GM15510 (cell line): ENCODE data around the gene YAE1.

Source experiments
- POLR2A ChIP-seq: IDR thresholded peaks from 3 replicates; pipeline ENCODE4 v1.6.1; 2011; ENCODE audit warnings: borderline replicate concordance; ENCODE audit not compliant: insufficient read length; ENCODE audit errors: extremely low read depth

Gene YAE1, protein sequence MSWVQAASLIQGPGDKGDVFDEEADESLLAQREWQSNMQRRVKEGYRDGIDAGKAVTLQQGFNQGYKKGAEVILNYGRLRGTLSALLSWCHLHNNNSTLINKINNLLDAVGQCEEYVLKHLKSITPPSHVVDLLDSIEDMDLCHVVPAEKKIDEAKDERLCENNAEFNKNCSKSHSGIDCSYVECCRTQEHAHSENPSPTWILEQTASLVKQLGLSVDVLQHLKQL

DNA sequence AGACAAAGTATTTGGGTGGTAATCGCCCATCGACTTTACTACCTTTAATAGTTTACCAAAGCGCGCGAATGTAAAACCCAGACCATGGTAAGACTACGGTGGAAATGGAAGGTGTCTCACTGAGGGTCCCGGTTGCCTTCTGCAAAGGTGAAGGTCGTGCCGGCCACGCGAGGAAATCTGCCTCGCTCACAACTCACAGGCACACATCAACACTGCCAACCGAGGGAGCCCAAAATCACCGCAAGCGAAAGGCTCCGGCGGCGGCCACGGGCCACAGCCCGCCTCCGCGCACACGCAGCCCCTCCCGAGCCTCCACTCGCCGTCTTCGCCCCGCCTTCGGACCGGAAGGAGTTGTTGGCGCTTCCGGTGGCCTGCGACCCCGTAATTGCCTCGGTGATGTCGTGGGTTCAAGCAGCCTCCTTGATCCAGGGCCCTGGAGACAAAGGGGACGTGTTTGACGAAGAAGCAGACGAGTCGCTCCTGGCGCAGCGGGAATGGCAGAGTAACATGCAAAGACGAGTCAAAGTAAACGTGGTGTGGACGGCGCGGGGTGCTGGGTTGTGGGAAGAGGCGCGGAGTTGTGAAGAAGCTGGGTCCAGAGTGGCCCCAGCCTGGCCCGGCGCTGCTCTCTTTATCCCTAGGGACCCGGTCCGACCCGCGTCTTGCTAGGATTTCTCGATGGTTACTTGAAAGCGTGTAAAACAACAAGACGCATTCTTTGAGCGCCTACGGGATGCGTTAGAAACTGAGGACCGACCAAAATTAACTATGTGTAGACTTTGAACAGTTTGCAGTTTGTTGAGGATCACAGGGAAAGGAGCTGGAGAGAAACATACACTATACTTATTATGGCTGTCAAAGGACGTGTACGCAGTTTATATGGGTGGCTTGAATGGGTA lies at the start of gene YAE1:
TSS of gene YAE1 (plus strand) at position 382 of the 899 bp plus-strand sequence. CDS start at position 397, 15 bp downstream.
- peak; percentile 94 for TF ChIP-seq POLR2A

DNA sequence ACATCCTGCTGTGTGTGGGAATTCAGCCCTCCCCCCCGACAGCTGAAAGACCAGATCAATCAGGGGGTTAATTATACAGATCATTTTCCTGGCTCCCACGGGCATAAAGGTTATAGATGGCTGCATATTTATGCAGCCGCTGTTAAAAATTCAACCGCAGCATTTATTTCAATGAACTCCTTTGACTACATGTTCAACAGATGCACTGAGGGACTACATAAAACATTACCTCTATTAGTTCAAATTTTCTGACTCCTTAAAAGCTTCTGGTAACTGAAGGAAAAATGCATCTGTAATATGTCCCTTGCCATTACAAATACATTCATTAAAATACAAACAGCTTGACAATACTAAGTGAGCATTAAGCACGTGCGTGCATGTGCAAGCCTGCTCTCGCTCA lies 49.7 kb upstream of the YAE1 start:
- TF ChIP-seq POLR2A: no peak

DNA sequence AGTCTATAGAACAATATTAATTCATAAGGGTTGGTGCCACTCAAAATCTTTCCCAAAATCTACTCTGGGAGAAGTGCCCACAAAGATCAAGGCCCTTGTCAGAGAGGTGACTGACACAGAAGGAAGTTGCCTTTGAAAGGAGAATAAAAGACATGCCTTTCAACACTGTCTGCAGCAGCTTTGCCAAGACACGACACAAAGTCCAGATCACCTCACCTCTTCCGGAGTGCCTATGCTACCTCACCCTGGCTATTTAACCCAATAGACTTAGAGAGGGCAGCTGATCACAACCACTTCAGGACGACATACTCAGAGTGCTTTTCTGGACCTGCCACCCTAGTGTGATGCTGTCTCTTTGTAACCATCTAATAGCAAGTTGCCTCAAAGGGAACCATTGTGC lies 49.0 kb upstream of the YAE1 start:
- no peak for TF ChIP-seq POLR2A

DNA sequence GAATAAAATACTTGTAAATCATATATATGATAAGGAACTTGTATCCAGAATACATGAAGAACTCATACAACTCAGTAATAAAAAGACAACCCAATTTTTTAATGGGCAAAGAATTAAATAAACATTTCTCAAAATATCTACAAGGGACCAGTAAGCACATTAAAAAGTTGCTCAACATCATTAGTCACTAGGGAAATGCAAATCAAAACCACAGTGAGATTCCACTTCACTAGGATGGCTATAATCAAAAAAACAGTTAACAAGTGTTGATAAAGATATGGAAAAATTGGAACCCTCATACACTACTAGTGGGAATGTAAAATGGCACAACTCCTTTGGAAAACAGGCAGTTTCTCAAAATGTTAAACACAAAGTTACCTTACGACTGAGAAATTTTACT lies 40.3 kb upstream of the YAE1 start:
- no peak for TF ChIP-seq POLR2A

DNA sequence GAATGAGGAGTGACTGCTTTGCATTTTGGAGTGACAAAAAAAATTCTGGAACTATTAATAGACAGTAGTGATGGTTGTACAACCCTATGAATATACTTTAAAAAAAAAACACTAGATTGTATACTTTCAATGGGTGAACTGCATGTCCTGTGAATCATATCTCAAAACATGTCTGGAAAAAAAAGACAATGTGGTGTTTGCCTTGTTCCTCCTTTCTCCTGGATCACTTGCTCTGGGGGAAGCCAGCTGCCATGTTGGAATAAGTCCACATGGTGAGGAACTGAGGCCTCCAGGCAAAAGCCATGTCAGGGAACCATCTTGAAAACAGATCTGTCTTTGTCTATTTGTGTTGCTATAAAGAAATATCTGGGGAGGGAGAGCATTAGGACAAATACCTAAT lies 39.5 kb upstream of the YAE1 start:
- TF ChIP-seq POLR2A: no peak

DNA sequence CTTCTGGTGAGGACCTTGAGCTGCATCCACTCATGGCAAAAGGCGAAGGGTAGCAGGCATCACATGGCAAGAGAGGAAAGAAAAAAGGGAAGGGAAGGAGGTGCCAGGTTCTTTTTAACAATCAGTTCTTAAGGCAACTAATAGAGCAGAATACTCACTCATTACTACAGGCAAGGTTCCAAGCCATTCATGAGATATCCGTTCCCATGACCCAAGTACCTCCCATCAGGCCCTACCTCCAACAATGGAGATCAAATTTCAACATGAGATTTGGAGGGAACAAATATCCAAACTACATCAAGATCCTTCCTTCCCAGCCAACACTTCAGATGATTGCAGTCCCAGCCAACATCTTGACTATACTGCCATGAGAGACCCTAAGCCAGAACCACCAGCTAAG lies 38.9 kb upstream of the YAE1 start:
- TF ChIP-seq POLR2A: no peak

DNA sequence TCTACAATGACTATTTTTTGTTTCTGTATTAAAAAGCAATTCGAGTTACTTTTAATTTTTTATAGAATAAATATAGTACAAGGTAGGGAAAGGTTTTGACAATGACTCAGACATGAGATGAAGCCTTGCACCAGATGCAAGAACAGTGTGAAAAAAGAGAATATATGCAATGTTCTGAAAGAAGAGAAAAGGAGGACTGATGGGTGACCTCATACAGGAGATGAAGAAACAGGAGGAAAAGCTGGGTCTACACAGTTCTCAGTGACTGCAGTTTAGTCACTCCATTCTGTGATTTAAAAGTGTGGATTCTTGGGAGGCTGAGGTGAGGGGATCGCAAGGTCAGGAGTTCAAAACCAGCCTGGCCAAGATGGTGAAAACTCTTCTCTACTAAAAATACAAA lies 38.3 kb upstream of the YAE1 start:
- TF ChIP-seq POLR2A: no peak

DNA sequence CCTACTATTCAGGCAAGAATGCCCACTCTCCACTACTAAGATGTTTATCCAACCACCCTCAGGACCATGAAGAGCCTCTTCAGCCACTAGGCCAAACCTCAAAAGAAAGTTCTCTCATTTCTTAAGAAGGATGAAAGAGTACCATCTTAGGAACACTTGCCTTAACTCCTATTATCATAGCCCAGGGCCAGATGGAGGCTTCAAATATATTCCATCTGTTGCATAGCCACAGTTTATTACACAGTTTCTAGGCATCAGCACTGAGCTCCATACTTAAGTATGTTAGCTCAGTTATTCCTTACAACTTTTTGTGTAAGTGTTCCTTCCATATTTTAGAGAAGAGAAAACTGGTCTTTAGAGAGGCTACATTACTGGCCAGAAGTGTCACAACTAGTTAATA lies 37.4 kb upstream of the YAE1 start:
- no peak for TF ChIP-seq POLR2A

DNA sequence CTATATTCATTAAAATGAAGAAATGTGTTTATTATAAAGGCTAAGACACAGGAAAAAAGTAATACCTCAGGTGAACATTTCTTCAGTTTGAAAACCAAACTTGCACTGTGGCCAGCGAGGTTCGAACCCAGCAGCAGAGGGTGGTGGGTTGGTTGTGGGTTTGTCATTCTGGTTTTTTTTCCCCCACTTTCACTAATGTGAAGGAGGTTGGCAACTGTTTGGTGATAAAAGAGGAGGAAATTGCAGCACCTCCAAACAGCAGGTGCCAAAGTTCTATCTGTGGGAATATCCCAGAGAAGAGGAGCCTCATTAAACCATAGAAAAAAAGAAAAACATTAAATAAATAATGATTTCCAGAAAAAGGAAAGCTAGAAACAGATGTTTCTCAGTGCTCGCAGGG lies 36.6 kb upstream of the YAE1 start:
- no peak for TF ChIP-seq POLR2A

DNA sequence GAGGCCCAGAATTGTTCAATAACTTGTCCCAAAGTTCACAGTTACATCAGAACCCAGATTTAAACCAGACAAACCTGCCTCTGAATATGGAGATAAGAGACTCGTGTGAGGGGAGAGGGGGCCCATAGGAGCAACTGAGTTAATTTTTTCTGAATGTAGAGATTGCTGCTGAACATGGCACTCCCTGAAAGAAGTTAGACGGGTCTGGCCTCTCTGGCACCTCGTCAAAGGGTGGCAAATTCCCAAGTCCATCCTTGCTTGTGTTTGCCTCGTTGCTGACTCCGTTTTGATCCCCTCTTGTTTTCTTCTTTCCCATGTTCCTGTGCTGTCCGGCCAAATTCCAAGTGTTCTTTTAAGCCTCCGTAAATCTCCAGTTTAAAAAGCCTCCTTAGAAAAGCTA lies 35.2 kb upstream of the YAE1 start:
- no peak for TF ChIP-seq POLR2A

DNA sequence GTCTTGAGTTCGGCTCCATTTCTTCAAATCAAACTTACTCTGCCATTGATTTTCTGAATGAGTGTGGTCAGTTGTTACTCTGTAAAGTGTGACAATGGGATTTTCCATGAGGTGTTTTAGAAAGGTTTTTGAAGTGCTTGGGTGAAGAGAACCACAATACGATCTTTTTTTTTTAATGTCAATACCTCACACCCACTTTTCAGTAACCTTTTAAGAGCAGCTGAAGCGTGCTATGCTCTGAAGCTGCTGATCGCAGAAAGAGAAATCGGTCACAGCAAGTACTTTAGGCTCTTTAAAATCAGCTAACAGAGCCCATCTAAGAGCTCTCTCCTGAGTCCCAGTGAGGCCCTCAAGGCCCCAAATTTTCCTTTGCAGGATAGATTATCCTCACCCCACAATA lies 34.4 kb upstream of the YAE1 start:
- TF ChIP-seq POLR2A: no peak

DNA sequence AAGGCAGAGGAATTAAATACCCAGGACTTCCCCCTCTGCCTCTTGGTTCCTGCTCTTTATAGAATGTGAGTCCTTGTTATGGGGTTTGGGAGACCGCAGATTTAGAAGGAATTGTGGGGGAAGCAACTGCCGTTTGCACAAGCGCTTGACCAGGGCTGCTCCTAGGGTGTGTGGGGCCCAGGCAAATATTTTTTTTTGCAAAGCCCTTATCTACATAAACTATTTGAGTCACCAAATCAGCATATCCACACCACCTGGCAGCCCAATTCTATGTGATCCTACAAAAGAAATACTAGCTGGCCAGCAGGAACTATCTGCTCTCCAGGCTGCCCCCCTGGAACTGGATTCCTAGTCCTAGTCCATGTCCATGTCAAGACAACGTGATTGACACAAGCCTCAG lies 33.4 kb upstream of the YAE1 start:
- no peak for TF ChIP-seq POLR2A

DNA sequence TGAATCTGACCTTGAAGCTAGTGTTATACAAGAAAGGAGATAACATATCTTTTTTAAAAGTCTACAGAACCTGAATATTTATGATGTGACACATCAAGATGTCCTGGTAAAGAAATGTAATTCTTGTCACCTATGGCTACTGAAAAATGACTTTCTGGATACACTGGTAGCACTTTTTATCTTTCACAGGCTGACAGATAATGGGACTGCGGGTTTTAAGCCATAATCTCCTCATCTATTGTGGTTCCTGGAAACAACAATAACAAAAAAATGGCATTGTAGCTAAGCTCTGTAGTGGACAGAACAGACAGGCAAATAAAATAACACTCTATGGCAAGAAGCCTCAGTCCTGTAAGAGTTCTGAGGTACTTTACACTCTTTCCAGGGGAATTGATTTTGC lies 31.6 kb upstream of the YAE1 start:
- no peak for TF ChIP-seq POLR2A

DNA sequence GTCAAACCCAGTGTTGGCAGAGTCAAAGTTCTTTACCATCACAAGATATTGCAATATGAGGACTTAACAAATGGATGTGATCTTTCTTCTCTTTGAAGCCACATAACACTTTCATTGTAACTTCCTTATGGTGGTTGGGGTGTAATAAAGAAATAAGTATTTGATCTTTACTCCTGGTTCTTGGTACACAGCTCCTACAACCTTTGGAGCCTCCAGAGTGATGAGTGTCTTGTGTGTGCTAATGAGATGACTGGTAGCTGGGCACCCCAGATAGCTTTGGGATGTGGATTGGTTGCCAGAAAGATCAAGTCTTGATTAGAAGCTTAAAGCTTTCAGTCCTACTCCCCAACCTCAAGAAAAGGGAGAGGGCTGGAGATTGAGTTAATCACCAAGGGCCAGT lies 31.1 kb upstream of the YAE1 start:
- TF ChIP-seq POLR2A: no peak

DNA sequence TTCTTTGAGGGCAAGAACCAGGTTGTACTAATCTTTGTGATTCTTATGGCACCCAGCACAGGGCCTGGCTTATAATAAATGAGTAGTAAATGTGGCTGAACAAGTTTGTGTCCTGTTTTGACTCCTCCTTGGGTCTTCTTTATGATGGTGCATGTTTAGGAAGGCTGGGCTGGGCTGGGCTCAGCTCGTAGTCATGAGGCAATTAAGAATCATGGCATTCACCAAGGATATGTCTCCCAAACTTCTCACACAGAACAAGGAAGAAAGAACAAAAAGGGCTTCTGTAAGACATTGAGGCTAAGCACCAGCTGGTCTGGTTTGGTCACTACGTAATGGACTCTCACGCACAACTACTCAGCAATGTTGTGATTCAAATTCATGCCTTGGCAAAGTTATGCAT lies 30.5 kb upstream of the YAE1 start:
- no peak for TF ChIP-seq POLR2A

DNA sequence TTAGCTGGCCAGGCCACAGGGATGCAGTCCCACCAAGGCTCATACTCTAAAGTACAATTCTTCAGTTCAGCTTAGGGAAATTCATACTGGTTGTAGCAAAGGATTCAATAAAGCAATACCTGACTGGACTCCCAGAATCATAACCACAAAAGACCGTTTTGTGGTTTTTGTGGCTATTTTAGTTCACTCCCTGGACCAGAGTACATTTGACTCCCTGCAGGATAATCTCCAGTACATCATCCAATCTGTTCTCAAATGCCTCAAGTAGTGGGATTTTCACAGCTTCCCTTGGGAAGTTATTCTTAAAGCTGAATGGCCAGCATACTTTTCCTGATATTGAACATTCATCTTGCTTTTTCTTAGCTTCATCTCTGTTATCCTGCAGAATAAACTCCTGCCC lies 29.3 kb upstream of the YAE1 start:
- TF ChIP-seq POLR2A: no peak
